ENCODE results near the gene NCOR2.

Gene NCOR2

DNA sequence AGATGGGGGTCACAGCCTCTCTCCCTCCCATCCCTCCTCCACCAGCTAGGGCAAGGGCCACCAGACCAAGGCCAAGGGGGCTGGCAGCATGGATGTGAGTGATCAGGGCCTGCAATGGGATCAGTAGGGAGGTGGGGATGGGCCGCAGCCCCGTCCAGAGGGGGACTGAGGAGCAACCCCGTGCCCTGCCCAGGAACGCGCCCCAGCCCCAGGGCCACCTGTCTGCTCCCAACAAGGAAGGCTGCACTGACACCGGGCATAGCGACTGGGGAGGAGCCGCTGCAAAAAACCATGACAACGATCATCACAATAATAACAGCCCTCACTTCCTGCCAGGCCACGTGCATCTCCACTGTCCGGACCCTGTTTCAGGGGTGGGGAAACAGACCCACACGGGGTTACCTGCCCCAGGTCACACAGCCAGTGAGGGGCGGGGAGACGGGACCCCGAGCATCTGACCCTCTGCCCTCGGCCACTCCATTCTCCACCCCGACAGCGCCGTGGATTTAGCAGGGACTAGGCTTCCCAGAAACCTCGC lies 24.3 kb downstream of the NCOR2 start:
- no peak for DNase-seq

DNA sequence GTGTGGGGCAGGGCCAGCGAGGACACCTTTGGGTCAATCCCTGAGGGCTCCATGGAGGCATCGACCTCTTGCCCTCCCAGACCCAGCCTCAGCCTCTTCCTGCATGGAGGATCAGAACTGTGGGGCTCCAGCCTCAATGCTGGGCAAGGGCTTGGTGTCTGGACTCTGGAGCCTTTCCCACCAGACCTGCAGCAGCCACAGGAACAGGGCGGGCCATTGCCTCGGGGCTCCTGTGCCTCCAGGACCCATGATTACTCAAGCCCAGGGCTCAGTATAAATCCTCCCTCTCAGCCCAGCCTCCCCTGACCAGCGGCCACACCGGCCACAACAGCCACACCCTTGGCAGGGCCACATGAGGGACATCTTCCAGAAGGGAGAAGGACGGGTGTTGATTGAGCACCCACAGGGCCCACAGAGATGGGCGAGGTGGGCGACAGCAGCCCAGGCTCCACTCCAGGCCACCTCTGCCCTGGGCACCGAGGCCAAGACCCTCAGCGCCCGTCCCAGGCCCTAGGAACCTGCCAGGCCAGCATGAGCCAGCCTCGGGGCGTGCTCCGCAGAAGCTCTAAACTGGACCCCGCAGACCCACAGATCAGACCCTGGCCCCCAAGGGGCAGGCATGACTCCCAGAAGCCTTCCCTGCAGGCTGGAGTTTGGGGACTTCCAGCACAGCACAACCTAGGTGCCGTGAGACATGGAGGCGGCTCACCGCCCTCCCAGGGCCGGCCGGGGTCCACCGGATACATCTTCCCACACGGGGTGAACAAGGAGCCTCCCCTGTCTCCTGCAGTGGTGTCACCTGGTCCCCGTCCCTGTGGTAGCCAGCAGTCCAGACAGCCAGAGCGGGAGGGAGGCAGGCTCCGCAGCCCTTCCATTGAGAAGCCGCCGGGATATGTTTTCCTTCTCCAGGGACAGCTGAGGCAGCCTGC lies 25.1 kb downstream of the NCOR2 start:
- DNase-seq = no peak

DNA sequence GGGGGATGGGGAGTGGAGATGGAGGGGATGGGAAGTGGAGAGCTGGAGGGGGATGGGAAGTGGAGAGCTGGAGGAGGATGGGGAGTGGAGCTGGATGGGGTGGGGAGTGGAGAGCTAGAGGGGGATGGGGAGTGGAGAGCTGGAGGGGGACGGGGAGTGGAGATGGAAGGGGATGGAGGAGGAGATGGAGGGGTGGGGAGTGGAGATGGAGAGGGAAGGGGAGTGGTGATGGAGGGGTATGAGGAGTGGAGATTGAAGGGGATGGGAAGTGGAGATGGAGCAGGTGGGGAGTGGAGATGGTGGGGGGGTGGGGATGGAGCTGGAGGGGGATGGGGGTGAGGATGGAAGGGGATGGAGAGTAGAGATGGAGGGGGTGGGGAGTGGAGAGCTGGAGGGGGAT lies 26.1 kb downstream of the NCOR2 start:
- DNase-seq = no peak

DNA sequence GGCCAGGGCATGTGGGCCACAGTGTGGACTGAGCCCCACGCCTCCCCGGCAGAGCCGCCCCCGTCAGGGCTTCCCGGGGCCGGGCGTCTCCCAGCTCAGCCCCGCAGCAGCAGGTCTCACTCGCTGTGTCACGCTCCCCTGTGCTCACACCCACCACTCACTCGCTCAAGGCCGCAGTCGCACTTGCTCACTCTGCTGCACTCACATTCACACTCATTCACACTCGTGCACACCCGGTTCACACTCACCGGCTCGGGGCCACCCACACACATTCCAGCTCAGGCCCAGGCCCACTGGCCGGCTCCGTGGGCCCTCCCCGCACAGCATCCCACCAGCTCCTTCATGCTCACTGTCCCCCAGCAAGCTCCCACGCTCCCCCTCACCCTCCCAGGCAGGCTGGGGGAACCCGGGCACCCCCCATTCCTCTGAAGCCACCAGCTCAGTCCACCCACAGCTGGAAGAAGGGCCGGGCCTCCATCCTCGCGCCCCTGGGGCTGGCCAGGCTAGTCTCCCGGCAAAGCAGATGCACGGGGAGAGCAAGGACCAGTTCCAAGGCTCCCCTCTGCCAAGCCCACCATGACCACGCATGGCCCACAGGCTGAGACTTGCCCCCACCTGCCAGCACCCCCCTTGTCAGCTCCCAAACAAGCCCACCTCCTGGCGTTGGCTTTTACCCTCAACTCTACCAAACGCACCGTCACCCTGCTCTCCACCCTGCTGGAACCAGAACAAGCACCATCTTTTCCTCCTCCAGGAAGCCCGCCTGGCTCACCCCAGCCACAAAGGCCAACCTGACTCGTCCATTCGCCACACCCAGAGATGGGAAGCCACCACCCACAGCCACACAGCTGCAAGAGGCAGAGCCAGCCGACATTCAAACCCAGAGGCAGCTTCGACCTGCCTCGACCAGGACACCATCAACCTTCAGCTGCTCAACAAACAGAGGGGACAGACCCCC lies 28.0 kb downstream of the NCOR2 start:
- DNase-seq = no peak

DNA sequence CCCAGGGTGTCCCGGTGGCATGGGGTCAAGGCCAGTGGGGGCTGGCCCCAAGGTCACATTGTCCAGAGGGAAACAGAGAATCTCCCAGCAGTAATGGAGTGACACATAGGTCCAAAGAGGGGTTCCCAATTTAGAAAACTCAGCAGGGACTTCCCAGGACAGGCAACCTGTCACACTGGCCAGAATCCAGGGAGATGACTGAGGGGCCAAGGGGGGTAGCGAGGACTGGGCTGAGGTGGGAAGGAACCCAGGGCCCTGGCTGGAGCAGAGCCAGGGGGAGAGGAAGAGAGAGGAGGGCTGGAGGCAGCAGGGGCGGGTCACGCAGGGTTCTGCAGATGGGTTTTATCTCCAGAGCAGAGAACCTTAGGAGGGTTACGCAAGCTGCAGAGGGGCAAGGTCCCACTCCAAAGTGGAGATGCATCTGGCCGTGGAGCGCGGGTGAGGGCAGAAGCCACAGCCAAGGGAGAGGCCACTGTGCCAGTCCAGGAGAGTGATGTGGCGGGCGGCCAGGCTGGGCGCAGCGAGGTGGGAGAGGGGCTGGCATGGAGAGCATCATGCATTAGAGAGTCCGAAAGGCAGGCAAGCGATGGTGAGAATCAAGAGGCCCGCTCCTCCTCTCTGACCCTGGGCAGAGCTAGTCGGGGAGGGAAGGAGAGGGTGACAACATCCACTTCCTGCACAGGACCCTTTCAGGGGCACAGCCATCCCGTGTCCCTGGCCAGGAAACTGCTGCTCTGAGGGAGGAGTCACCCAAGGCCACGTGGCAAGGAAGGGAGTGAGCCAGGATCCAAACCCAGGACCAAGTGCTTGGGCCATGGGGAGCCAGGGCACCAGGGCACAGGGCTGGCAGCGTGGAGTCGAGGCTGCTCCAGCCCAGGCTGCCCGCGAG lies 29.0 kb downstream of the NCOR2 start:
- DNase-seq = no peak

DNA sequence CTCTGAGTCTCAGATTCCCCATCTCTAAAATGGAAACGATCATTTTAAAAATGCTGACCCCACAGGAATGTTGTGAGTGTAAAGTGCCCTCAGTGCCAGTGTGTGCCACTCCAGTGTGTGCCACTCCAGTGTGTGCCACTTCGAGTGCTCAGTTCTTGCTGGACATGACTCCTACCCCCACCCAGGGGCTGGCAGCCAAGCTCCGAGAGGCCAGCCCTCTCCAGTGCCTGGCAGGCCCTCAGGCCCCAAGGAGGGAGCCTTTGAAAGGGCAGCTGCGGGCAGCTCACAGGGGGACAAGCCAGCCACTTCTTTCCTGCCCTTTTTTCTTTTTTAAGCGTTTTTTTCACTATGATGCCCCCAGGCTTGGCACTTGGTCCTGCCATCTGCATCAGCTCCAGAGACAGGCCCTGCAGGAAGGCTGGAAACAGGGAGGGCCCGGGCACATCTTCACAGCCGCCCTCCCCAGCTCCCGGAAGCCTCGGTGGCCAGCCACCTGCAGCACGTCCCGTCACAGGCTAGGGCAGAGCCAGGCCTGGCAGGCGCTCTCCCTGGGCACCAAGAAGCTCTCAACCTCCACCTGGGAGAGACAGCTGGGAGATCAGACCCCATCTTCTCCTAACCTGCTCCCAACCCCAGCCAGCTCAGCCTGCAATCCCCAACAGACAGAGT lies 29.8 kb downstream of the NCOR2 start:
- no peak for DNase-seq

DNA sequence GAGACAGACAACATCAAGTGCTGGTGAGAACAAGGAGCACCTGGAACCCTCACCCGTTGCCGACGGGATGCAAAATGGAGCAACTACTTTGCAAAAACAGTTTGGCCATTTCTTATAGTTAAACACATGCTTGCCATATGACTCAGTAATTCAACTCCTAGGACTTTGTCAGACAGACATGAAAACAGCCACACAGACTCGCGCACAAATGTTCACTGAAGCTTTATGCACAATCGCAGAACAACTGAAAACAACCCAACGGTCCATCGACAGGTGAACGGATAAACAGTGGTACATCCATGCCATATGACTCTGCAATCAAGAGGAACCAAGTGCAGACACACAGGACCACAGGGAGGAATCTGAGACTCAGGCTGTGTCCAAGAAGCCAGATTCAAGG lies 30.8 kb downstream of the NCOR2 start:
- DNase-seq = peak; percentile 60

DNA sequence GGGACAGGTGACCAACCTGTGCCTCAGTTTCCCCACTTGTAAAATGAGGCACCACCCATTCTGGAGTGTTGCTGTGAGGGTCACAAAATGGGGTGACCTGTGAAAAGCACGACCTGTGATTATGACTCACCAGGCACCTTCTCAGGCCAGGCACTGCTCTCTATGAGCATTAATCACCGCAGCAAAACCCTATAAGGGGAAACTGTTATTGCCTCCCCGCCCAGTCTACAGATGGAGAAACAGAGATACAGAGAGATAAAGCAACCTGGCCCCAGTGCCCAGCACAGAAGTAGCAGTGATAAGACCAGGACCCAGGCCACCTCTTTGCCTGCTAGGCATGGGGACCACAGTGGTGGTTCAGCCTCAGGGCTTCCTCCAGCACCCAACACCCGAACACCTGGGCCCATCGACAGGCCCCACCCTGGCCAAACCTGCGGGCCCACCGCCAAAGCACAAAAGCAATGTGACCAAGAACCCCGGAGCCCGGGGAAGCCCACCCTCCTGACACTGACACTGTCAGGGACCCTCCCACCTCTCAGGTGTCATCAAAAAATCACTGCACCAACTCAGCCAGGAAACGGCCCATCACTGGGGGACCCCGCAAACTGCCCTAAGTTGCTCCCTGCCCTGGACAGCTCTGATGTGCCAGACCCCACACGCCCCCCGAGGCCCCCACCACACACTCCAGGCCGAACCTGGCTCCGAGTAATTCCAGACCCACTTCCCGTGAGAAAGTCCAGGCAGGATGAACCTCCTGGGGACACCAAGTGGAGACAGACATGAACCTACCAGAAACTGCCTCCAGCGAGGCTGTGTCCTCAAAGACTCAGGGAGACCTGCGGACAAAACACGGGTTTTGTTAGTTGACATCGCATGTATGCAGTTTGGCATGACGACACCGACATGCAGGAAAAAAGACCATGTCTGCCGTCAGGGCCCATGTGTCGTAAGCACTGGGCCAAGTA lies 32.4 kb downstream of the NCOR2 start:
- DNase-seq = no peak

DNA sequence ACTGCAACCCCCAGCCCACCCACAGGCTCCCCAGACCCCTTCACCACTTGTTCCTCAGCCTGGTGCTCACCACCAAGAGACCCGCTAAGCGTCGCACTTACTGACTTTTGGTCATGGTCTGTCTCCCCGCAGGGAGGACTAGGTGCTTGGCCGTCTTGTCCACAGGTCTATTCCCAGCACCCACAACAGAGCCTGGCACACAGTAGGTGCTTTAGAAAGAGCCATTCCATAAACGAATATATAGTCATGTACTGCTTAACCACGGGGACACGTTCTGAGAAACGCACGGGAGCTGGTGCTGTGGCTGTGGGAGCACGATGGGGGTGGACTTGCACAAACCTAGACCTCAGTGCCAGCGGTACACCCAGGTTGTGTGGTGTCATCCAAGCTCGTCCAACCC lies 34.0 kb downstream of the NCOR2 start:
- DNase-seq = no peak

DNA sequence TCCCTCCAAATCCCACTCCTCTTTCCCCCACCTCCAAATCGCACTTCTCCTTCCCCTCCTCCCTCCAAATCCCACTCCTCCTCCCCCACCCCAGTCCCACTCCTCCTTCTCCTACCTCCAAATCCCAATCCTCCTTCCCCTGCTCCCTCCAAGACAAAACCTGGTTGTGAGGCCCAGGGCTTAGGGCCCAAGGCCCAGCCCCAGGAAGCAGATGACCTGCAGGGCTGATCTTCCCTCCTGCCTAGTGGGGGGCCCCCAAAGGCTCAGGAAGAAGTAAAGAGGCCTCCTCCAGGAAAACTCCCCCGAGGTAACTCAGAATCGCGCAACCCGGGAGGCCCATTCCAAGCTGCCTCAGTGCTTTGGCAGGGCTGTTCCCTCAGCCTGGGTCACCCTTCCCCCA lies 34.4 kb downstream of the NCOR2 start:
- no peak for DNase-seq

DNA sequence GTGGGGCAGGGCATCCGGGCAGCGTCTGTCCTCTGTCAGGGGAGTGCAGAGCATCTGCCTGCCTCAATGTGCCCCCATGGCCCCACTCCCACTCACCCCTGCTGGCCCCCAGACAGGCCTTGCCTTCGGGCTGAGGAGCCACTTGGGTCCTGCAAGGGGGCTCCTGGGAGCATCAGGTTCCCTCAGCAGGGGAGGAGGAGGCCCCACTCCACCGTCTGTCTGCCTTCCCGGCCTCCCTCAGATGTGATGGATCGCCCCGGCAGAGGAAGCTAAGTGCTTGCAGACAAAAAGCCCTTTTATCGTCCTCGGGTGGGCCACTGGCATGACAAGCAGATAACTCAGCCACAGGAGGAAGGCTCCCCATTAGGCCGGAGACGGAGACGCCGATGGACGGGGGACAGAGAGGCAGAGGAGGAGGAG lies 35.1 kb downstream of the NCOR2 start:
- DNase-seq = no peak

DNA sequence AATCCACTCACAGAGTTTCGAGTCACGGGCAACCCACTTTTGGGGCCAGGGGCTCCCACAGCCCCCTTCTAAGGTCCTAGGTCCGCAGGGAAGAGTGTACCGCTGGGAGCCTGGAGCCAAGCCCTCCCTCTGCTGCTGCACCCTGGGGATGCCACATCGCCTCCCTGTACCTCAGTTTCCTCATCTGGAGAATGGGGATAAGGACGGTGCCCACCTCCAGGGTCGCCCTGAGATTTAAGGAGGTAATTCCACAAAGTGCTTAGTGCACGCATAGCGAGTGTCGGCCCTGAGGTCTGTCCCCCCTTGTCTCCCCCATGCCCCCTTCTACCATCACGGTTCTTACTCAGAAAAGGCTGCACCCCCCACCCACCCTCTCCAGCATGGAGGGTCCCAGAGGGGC lies 35.5 kb downstream of the NCOR2 start:
- DNase-seq = no peak

DNA sequence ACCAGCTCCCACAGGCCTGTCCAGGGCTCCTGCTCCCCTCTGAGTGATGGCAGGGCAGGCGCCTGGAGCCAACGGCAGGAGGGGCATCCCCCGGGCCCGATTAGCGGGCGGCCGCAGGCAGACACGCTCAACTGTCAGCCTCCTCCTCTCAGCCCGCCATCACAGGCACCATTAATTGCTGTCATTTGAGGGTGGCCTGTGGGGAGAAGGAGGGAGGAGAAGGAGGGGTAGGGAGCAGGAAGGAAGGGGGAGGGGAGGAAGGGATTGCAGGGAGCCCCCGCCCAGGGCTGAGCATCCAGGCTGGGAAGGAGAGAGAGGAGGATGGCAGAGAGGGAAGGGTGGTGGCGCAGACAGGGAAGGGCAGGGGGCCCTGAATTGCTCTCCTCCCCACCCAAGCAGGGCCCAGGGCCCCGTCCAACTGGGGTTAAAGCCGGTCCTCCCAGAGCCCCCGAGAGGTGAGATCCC lies 36.1 kb downstream of the NCOR2 start:
- DNase-seq = no peak

DNA sequence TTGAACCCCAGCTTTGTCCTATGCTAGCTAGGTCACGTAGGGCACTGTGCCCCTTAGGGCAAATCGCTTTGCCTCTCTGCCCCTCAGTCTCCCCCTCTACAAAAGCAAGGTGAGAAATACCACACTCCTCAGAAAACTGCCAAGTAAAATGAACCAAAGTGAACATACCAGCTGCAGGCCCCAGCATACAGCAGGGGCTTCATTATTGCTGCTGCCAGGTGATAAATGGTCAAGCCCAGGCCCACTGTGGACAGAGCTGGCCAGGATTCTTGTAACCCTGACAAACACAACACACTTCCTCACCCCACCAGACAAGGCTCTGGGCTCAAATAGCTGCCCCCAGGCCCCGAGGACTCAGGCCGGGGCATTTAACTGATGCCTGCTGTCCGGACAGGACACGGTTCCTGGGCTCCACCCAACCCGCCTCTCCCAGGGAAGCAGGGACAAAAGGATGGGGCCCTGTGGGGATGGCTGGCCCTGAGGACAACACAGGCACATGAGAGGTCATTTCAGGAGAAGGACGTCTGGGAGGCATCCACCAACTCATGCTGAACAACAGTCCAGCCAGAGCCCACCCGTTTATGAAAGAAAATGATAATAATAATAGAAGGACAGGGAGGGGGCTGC lies 36.7 kb downstream of the NCOR2 start:
- DNase-seq = no peak

DNA sequence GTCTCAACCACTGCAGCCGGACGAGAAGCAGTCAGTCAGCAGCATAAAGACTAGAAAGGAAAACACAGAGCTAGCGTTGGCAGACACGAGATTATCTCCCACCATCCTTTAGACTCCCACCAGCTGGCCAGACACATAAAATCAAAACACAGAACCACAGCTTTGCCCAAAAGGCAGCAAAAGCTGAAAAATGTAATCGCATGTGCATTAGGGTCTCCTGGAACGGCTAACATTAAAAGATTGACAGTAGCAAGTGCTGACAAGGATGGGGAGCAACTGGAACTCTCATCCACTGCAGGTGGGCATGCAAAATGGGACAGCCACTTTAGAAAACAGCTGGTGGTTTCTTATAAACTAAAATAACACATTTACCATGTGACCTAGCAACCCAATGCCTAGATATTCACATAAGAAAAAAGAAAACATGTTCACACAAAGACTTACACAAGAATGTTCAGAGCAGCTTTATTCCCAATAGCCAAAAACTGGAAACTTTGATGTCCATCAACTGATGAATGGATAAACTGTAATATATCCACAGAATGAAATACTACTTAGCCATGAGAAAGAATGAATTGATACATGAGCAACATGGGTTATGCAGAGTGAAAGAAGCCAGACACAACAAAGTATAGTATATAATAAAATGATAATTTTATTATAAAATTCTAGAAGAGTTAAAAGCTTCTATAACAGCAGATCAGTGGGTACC lies 37.7 kb downstream of the NCOR2 start:
- DNase-seq = no peak

DNA sequence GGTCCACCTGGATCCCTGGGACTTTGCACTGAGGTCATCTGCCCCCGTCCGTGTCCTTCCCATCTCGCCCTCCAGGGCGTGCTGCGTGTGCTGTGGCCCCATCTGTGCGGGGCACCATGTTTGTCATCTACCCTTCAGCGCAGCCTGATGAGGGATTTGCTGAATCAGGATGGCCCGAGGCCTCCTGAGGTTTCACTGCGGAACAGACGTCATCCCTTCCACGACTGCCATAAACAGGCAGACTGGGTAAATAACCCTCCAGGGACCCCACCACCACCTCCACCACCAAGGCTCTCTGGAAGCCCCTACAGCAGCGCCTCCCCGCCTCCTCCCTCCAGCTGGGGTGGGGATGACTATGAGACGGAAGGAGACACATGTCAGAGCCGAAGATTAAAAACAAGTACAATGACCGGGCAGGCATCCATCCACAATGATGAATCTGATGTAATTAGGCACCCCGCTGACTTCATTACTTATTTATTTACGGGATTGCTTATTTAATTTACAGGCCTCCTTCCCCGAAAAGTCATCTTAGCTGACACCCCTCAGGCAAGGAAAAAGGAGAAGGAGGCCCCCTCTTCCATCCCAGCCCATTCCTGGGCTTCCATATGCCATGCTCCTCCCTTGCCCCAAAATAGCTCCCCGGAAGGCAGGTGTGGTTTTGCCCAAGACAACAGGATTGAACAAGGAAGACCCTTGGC lies 39.4 kb downstream of the NCOR2 start:
- peak; percentile 80 for DNase-seq

DNA sequence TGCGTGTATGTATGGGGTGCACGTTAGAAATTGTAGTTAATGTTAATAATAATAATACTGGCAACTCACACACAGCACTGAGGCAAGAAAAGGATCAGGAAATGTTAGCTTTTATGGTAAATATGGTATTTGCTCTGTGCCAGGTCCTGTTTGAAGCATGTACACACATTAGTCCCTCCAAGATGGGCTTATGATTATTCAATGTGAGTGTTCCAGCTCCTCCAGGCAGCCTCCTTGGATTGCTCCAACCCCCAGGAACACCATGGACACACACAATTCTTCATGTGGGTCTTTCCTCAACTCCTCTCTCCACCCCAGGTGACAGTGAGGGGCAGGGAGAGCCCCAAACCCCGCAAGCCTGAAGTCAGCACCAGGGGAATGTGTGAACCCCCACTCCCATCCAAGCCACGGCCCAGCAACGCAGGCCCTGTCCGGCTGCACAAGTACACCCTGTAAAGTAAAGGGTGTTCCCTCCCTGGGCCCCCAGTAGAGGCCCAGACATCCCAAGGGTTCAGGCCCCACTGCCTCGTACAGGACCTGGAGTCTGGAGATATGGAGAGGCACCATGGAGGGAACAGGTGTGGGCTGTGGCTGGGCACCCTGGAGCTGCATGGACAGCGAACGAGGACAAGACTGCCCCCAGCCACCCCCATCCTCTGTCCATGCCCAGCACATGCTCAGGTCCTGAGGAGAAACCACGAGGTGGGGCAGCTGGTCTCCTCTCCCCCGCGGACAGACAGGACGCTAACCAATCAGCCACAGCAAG lies 41.3 kb downstream of the NCOR2 start:
- no peak for DNase-seq

DNA sequence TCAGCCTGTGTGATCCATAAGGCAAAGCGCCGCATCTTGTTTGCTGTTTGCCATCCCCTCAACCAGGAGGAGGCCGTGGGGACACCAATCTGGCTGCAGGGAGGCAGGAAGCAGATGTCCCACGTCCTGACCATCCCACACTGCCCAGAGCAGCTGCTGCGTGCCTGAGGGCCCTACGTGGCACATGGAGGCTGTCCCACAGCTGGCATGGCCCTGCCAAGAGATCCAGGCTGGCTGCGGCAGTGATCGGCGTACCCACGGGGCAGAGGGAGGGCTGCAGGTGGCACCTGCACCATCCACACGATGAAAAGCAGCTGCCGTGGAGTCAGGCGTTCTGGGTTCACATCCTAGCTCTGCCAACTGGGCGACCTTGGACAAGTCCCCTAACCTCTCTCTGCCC lies 42.0 kb downstream of the NCOR2 start:
- no peak for DNase-seq

Data from fibroblast of skin of scalp (primary cell).